HepG2 (cell line): ENCODE measurements around the gene QDPR. TPM values are rescaled to one million over a fixed set of nuclear protein-coding genes. Genes with fewer than 3 reads are reported as not detected.
A peak's percentile ranks its signal among the peaks of the same experiment; 100 is the strongest.

Experiments
- ATF1 ChIP-seq: IDR thresholded peaks from 2 replicates; pipeline ENCODE4 v1.6.1; 2016; ENCODE audit warnings: mild to moderate bottlenecking, control low read depth
- BCL6 ChIP-seq: IDR thresholded peaks from 2 replicates; pipeline ENCODE4 v1.6.1; 2016; ENCODE audit warnings: missing genetic modification reagents, missing compliant biosample characterization
- FOXA1 ChIP-seq, 2 experiments: fragments of 450-650 bp in 1 of 2; sonication (generic) in 1 of 2; formaldehyde crosslinking in 1 of 2; IDR thresholded peaks; 2 replicates each; pipeline versions ENCODE4 v1.4.0 to v1.6.1; 2016 to 2020; ENCODE audit warnings: missing genetic modification reagents in 1 of 2
- FOXA3 ChIP-seq: IDR thresholded peaks from 2 replicates; pipeline ENCODE4 v1.6.1; 2016; ENCODE audit warnings: missing genetic modification reagents, missing compliant biosample characterization
- FOXP4 ChIP-seq: sonication (generic); formaldehyde crosslinking; IDR thresholded peaks from 2 replicates; pipeline ENCODE4 v1.4.0; 2020; ENCODE audit warnings: missing genetic modification reagents
- IRF2 ChIP-seq: IDR thresholded peaks from 2 replicates; pipeline ENCODE4 v1.6.1; 2018; ENCODE audit warnings: missing genetic modification reagents, missing compliant biosample characterization
- MAFK ChIP-seq, 2 experiments: IDR thresholded peaks in 1 of 2; conservative IDR thresholded peaks in 1 of 2; 2 replicates each; pipeline ENCODE4 v1.6.1; 2011; ENCODE audit warnings: improper control_type of control experiment in 2 of 2, low read length in 2 of 2
- NCOR1 ChIP-seq: fragments of 200-600 bp; sonication (generic); IDR thresholded peaks from 2 replicates; pipeline ENCODE4 v1.7.0; 2017; ENCODE audit warnings: antibody characterized with exemption, low read length, borderline replicate concordance
- RBM39 ChIP-seq: fragments of 200-400 bp; formaldehyde crosslinking; IDR thresholded peaks from one replicate; pipeline ENCODE4 v1.6.1; 2018; ENCODE audit warnings: antibody characterized with exemption, mild to moderate bottlenecking, low read depth, low read length; ENCODE audit not compliant: poor library complexity, severe bottlenecking
- RELA ChIP-seq: sonication (generic); formaldehyde crosslinking; IDR thresholded peaks from 2 replicates; pipeline ENCODE4 v1.4.0; 2020; ENCODE audit warnings: missing genetic modification reagents
- RXRA ChIP-seq: sonication (generic); formaldehyde crosslinking; IDR thresholded peaks from 2 replicates; pipeline ENCODE4 v1.5.1; 2020; ENCODE audit warnings: missing genetic modification reagents
- SIX4 ChIP-seq: sonication (generic); formaldehyde crosslinking; IDR thresholded peaks from 2 replicates; pipeline ENCODE4 v1.4.0; 2020; ENCODE audit warnings: missing genetic modification reagents
- SOX5 ChIP-seq: IDR thresholded peaks from 2 replicates; pipeline ENCODE4 v1.6.1; 2016; ENCODE audit warnings: borderline replicate concordance
- UBTF ChIP-seq: sonication (generic); formaldehyde crosslinking; IDR thresholded peaks from 2 replicates; pipeline ENCODE4 v1.4.0; 2020; ENCODE audit warnings: mild to moderate bottlenecking, missing genetic modification reagents
- ZBTB40 ChIP-seq, 2 experiments: fragments of 450-650 bp in 1 of 2; sonication (generic) in 1 of 2; formaldehyde crosslinking in 1 of 2; IDR thresholded peaks; 2 replicates each; pipeline versions ENCODE4 v1.6.1 to v1.8.0; 2016 to 2022; ENCODE audit warnings: antibody characterized with exemption in 1 of 2, mild to moderate bottlenecking in 1 of 2, missing genetic modification reagents in 1 of 2
- ZNF263 ChIP-seq: sonication (generic); formaldehyde crosslinking; IDR thresholded peaks from 2 replicates; pipeline ENCODE4 v1.4.0; 2020; ENCODE audit warnings: missing genetic modification reagents
- ZNF570 ChIP-seq: sonication (generic); formaldehyde crosslinking; IDR thresholded peaks from 2 replicates; pipeline ENCODE4 v1.4.0; 2020; ENCODE audit warnings: mild to moderate bottlenecking, missing genetic modification reagents, borderline replicate concordance
- polyA plus RNA-seq, 8 experiments: library from polyadenylated mRNA; depleted of rRNA in 3 of 8; stranded (reverse) in 7 of 8; unstranded in 1 of 8; fragments of >200 nt; fragmentation: Illumina TruSeq in 4 of 8; extraction: Trizol in 4 of 8; gene quantifications; 2 replicates each; pipeline versions ENCODE4 v1.2.1 to v1.2.3, GENCODE V29; 2011 to 2016; ENCODE audit warnings: low read depth in 4 of 8, missing spikeins in 1 of 8, mixed read lengths in 1 of 8; ENCODE audit not compliant: insufficient read depth in 1 of 8
- total RNA-seq, 5 experiments: library from RNA; depleted of rRNA; stranded (reverse); fragments of >200 nt; fragmentation: Illumina TruSeq; extraction: Trizol; gene quantifications; 2 replicates each; pipeline ENCODE4 v1.2.3, GENCODE V29; 2016; ENCODE audit warnings: low read depth in 1 of 5

Gene QDPR
- total and polyA plus RNA-seq, 2 of the 13 experiments (the other 11 are each of a cell fraction or from before 2014, with no cell fraction given), result 9.9 to 95.5 TPM

- TF ChIP-seq ZNF570 (CRISPR knock-in tag) (no peak), SIX4 (CRISPR knock-in tag) (peak; percentile 98), FOXP4 (CRISPR knock-in tag) (peak; percentile 34; the same call in 1 of the 2 replicates), ATF1 (CRISPR knock-in tag) (no peak), IRF2 (CRISPR knock-in tag) (no peak), FOXA1 (IDR thresholded peaks at IDR 0.05) (no peak), FOXA1 (CRISPR knock-in tag; IDR thresholded peaks at IDR 0.05) (peak; percentile 78), UBTF (CRISPR knock-in tag) (no peak), BCL6 (CRISPR knock-in tag) (0 out of 2 replicates have a peak, but pooled peaks have one; percentile 12), ZBTB40 (IDR thresholded peaks at IDR 0.05) (no peak), ZBTB40 (CRISPR knock-in tag; IDR thresholded peaks at IDR 0.05) (peak; percentile 31; the same call in 1 of the 2 replicates), MAFK (conservative IDR thresholded peaks at IDR 0.05 in 1 of 2, IDR thresholded peaks at IDR 0.05 in 1 of 2; ENCODE audit: low read length in 2 of 2) (peak; percentile 1 to 24; a peak in 1 of 4 replicates), RELA (CRISPR knock-in tag) (no peak), SOX5 (CRISPR knock-in tag) (peak; percentile 60; the same call in 1 of the 2 replicates), FOXA3 (peak; percentile 86), RBM39 (no peak), NCOR1 (no peak), RXRA (no peak), ZNF263 (peak; percentile 97)
Observed at GRCh38 chr4:17557880-17558279, 46.0 kb upstream of the QDPR start (continued).
